Measurements from ENCODE around the gene HS1BP3. TPM values are rescaled to one million over a fixed set of nuclear protein-coding genes. Genes with fewer than 3 reads are reported as not detected.

Gene HS1BP3
- total and polyA plus RNA-seq, 9 of the 15 experiments (the other 6 are each of a cell fraction or from before 2014, with no cell fraction given) = 0.41 to 8.3 (median 5.9) TPM

DNA sequence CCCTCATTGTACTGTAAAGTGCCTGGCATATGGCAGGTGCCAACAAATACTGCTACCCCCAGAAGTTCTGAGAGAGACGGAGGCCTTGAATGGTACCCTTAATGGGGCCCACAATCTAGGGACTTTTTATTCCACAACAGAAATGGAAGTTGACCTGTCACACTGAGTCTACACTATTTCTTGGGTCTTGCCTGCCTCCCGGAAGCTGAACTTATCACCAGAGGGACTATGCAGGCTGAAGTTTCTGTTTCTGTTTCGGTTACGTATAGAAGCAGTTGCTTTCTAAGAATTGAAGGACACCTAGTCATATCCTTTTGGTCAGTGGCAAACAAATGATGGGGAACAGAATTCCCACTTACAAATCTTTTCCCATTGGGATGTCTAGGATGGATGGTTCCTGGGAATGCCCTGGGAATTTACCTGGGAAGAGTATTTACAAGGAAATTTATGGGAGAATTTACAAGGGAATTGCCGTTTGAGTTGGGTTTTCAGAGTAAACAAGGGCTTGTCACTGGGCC, 74.2 kb downstream of the HS1BP3 start (continued):
- TF ChIP-seq SMAD4 (CRISPR knock-in tag; conservative IDR thresholded peaks at IDR 0.05) (0 out of 2 replicates have a peak, but pooled peaks have one; percentile 54), YY1 (IDR thresholded peaks at IDR 0.05; ENCODE audit: borderline replicate concordance in 1 of 3, control insufficient read depth in 1 of 3, extremely low read depth in 1 of 3, insufficient read depth in 3 of 3, insufficient read length in 1 of 3, insufficient replicate concordance in 2 of 3, low read depth in 1 of 3, low read length in 2 of 3) (no peak), ELF1 (tag; IDR thresholded peaks at IDR 0.05) (peak; percentile 63), TEAD1 (CRISPR knock-in tag; IDR thresholded peaks at IDR 0.05) (no peak), CEBPG (CRISPR knock-in tag; IDR thresholded peaks at IDR 0.05) (0 out of 2 replicates have a peak, but pooled peaks have one; percentile 6), CEBPG (tag; conservative IDR thresholded peaks at IDR 0.05 in 1 of 2, IDR thresholded peaks at IDR 0.05 in 1 of 2) (no peak), BRD9 (IDR thresholded peaks at IDR 0.05; ENCODE audit: low read depth, partially characterized antibody) (no peak), ZBTB17 (CRISPR knock-in tag; IDR thresholded peaks at IDR 0.05) (peak; percentile 11; the same call in 1 of the 2 replicates), ARID1B (IDR thresholded peaks at IDR 0.05) (peak; percentile 25; the same call in 1 of the 2 replicates), NELFE (IDR thresholded peaks at IDR 0.05; ENCODE audit: insufficient read depth, insufficient read length) (no peak), NR4A1 (CRISPR knock-in tag; IDR thresholded peaks at IDR 0.05) (no peak), NR4A1 (tag; IDR thresholded peaks at IDR 0.05) (peak; percentile 89), HMG20A (CRISPR knock-in tag; conservative IDR thresholded peaks at IDR 0.05) (no peak), MNT (conservative IDR thresholded peaks at IDR 0.05) (0 out of 4 replicates have a peak, but pooled peaks of 1 of the 2 experiments have one; percentile 25), ZNF3 (CRISPR knock-in tag; IDR thresholded peaks at IDR 0.05) (no peak), ZNF766 (CRISPR knock-in tag; conservative IDR thresholded peaks at IDR 0.05) (peak; percentile 88), SMARCB1 (IDR thresholded peaks at IDR 0.05; ENCODE audit: insufficient read length, low read depth) (no peak), ZNF324 (CRISPR knock-in tag; IDR thresholded peaks at IDR 0.05) (0 out of 2 replicates have a peak, but pooled peaks have one; percentile 7), BCL6 (CRISPR knock-in tag; IDR thresholded peaks at IDR 0.05) (peak; percentile 51; the same call in 1 of the 2 replicates), TCF7L2 (IDR thresholded peaks at IDR 0.05; ENCODE audit: low read depth, low read length) (no peak), SFPQ (IDR thresholded peaks at IDR 0.05; ENCODE audit: low read depth, low read length) (no peak)
- TF ChIP-seq, protein P1, sequence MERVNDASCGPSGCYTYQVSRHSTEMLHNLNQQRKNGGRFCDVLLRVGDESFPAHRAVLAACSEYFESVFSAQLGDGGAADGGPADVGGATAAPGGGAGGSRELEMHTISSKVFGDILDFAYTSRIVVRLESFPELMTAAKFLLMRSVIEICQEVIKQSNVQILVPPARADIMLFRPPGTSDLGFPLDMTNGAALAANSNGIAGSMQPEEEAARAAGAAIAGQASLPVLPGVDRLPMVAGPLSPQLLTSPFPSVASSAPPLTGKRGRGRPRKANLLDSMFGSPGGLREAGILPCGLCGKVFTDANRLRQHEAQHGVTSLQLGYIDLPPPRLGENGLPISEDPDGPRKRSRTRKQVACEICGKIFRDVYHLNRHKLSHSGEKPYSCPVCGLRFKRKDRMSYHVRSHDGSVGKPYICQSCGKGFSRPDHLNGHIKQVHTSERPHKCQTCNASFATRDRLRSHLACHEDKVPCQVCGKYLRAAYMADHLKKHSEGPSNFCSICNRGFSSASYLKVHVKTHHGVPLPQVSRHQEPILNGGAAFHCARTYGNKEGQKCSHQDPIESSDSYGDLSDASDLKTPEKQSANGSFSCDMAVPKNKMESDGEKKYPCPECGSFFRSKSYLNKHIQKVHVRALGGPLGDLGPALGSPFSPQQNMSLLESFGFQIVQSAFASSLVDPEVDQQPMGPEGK (CRISPR knock-in tag; IDR thresholded peaks at IDR 0.05; ENCODE audit: borderline replicate concordance) = peak; percentile 27; the same call in 1 of the 2 replicates
